Kidney epithelial cell (primary cell): ENCODE measurements around the gene SQSTM1. TPM values are rescaled to one million over a fixed set of nuclear protein-coding genes. Genes with fewer than 3 reads are reported as not detected.

ENCODE experiments used
- DNase-seq: peaks from one replicate; pipeline ENCODE4 v3.0.0-alpha.2; 2010; ENCODE audit warnings: low read depth
- H3K27me3 ChIP-seq: 2 replicates; pipeline ENCODE4 v1.6.0; 2011; ENCODE audit warnings: low read length; ENCODE audit not compliant: control insufficient read depth, insufficient read depth
- H3K36me3 ChIP-seq: 2 replicates; pipeline ENCODE4 v1.5.1; 2011; ENCODE audit warnings: low read length; ENCODE audit not compliant: control insufficient read depth, insufficient read depth
- H3K4me3 ChIP-seq: 2 replicates; pipeline ENCODE4 v1.5.1; 2011; ENCODE audit warnings: low read depth, mild to moderate bottlenecking, control low read depth, low read length
- total RNA-seq: library from RNA; depleted of rRNA; stranded (reverse); fragments of >200 nt; gene quantifications from 2 replicates; pipeline ENCODE4 v1.2.3, GENCODE V29; 2015
- TF ChIP-seq, protein P1 (sequence below): IDR thresholded peaks from 2 replicates; pipeline ENCODE4 v1.5.1; 2011; ENCODE audit warnings: mild to moderate bottlenecking, moderate library complexity, low read length, control low read depth, inconsistent platforms; ENCODE audit not compliant: insufficient read depth, poor library complexity, severe bottlenecking

SQSTM1 gene
- total RNA-seq, 1 donor from 2014 or later: 905 TPM

DNA sequence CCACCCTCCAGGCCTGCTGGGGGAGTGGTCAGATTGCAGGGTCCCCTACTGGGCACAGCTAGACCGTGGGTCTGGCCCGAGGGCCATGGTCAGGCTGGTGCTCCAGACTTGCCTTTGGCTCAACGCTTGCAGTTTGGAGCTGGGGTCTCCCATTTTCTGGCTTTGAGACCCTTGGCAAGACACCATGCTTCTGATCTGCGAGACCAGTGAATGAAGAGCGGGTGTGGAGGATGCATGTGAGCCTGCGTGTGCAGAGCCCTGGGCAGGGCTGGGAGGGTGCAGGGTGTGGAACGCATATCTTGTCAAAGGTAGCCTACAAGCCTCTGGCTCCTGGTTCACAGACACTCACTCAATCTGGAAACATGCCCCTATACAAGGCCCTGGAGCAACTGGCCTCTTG is 44.0 kb downstream of the SQSTM1 start:
- peaks cover 2% of the 10 kb centered on the region for H3K36me3 ChIP-seq
- DNase-seq: no peak
- H3K4me3 ChIP-seq: no peak overlapping the region
- TF ChIP-seq, protein P1, sequence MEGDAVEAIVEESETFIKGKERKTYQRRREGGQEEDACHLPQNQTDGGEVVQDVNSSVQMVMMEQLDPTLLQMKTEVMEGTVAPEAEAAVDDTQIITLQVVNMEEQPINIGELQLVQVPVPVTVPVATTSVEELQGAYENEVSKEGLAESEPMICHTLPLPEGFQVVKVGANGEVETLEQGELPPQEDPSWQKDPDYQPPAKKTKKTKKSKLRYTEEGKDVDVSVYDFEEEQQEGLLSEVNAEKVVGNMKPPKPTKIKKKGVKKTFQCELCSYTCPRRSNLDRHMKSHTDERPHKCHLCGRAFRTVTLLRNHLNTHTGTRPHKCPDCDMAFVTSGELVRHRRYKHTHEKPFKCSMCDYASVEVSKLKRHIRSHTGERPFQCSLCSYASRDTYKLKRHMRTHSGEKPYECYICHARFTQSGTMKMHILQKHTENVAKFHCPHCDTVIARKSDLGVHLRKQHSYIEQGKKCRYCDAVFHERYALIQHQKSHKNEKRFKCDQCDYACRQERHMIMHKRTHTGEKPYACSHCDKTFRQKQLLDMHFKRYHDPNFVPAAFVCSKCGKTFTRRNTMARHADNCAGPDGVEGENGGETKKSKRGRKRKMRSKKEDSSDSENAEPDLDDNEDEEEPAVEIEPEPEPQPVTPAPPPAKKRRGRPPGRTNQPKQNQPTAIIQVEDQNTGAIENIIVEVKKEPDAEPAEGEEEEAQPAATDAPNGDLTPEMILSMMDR: no peak
- H3K27me3 ChIP-seq: no peaks in the 10 kb centered on the region

DNA sequence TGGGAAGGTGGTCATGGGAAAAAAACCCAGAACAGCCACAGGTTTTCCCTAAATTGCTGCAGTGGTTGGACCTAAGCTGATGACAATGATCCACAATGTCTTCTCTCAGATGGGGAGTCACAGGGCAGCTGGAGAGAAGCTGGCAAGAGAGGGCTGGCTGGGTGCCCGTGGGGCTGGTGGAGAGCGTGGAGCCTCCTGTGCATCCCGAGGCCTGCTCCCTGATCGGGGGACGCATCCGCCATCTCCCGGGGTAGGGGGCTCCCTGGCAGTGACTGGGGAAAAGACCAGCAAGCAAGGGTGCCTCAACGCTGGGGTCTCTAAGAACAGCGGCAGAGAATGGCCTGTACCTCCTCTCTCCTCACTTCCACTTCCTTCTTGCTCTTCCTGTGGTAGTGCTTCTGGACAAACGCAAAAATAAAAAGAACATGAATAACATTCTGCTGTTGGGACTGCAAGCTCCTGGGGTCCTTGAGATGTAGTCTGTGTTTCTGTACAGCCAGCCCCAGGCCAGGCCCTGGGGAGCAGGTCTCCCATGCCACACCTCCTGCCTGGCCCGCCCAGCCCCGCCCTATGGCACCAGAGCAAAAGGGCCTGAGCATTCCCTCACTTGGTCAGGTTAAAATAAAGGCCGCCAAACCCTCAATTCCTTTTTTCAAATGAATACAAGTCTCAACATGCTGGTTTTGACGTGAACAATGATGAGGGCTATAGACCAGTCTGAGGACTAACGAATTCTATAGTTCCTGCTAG is 45.0 kb downstream of the SQSTM1 start:
- Histone ChIP-seq H3K36me3 (peaks cover 4% of the 10 kb centered on the region), H3K4me3 (no peak overlapping the region), H3K27me3 (no peaks in the 10 kb centered on the region)
- no peak for DNase-seq
- TF ChIP-seq, protein P1: no peak

DNA sequence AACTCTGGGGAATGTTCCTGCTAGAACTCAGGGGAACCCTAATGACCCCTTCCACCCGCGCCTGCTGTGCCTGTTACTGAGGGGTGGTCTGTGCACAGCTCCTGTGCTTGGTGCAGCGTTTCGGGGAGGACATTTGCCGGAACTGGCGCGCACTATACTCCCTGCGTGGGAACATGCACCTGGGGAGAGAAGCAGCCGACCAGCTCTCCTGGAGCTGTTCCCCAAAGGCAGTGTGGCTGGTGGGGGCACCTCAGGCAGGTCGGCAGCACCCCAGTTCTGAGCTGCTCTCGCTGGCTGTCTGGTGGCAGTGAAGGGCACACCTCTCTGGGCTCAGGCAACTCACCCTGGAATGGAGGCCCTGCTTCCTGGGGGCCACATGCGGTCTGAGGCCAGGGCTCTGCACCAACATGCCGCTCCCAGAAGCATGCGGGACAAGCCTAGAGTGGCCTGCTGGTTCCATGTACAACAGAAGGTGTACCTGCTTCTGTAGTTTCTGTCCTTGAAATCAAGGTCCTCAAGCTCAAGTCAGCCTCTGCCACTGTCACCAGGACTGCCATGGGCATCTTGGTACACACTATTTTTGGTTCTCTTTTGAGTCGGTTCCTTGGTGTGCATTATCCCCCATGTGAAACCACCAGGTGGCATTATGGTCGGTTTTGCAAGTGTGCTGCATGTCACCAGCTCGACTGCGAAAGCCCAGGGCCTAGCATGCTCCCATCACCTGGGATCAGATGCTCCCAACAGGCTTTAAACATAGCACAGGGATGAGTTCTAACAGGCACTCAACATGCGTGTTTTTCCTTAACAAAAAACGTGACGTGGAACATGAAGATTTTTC is 45.8 kb downstream of the SQSTM1 start:
- DNase-seq: no peak
- peaks cover 4% of the 10 kb centered on the region for H3K36me3 ChIP-seq

DNA sequence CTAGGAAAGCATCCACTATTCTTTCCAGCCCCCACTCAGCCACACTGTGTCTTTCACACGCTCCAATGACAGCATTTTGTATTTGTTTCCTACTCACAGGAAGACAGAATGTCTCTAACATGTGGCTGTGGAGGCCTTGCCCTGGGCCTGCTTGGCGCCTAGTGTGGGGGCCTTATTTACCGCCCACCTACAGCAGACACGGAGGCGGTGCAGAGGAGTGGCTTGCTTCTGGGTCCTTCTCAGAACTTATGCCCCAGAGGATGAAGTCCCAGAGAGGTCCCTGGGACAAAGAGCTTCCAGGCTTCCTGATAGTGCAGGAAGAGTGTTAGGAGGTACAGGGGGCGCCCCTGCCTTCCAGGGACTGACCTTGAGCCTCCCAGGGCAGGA is 46.4 kb downstream of the SQSTM1 start:
- H3K36me3 ChIP-seq: peaks cover 4% of the 10 kb centered on the region
- TF ChIP-seq, protein P1: no peak
- no peak overlapping the region for H3K4me3 ChIP-seq
- no peak for DNase-seq
- no peaks in the 10 kb centered on the region for H3K27me3 ChIP-seq

More for the DNA sequence above, 45.8 kb downstream of the SQSTM1 start:
- Histone ChIP-seq H3K27me3 (no peaks in the 10 kb centered on the region), H3K4me3 (no peak overlapping the region)
- TF ChIP-seq, protein P1: no peak

DNA sequence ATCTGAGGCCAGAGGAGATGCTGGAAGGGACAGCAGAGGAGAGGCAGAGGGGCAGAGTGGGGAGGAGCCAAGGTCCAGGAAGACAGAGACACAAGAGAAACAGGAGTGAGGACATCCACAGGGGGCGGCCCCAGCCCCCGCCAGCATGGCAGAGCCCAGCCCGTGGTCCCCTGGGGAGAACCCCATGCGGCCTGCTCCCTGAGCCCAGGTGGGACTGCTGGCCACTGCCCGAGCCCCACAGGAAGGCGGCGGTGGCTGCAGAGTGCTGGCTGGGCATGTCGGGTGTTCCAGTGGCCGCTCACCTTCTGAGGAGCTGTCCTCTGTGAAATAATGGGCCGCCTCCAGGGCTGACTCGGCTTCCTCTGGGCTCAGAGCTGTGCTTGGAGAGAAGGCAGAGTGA is 46.8 kb downstream of the SQSTM1 start:
- H3K36me3 ChIP-seq: peaks cover 4% of the 10 kb centered on the region
- no peak for DNase-seq
- no peak overlapping the region for H3K4me3 ChIP-seq
- TF ChIP-seq, protein P1: no peak
- H3K27me3 ChIP-seq: no peaks in the 10 kb centered on the region
